Thyroid gland (tissue), 4 donors: Measurements from ENCODE around the gene CLDN24. TPM values are rescaled to one million over a fixed set of nuclear protein-coding genes. Genes with fewer than 3 reads are reported as not detected.

ENCODE experiments used
- DNase-seq, 2 donors: peaks; one replicate each; pipeline ENCODE4 v3.0.0-alpha.2; 2019
- H3K27ac ChIP-seq, 3 donors: fragments of 200-600 bp; sonication (generic); 1 replicate in 2 of 3; 2 replicates in 1 of 3; pipeline ENCODE4 v1.5.1; 2016 to 2019; ENCODE audit warnings: mild to moderate bottlenecking in 1 of 3, moderate library complexity in 1 of 3
- H3K27me3 ChIP-seq: fragments of 200-600 bp; sonication (generic); one replicate; pipeline ENCODE4 v1.5.1; 2019
- H3K36me3 ChIP-seq, 2 donors: fragments of 200-600 bp; sonication (generic); one replicate each; pipeline ENCODE4 v1.5.1; 2016 to 2019
- H3K4me1 ChIP-seq, 2 donors: fragments of 200-600 bp; sonication (generic); one replicate each; pipeline ENCODE4 v1.5.1; 2017 to 2019
- H3K4me3 ChIP-seq, 3 donors: fragments of 200-600 bp; sonication (generic); replicated peaks in 1 of 3; 1 replicate in 2 of 3; 2 replicates in 1 of 3; pipeline ENCODE4 v1.5.1; 2016; ENCODE audit warnings: mild to moderate bottlenecking in 1 of 3
- H3K9me3 ChIP-seq: fragments of 200-600 bp; sonication (generic); one replicate; pipeline ENCODE4 v1.5.1; 2017
- CTCF ChIP-seq, 6 experiments: fragments of 200-600 bp in 3 of 6; fragments of 450-650 bp in 3 of 6; sonication (generic) in 3 of 6; IDR thresholded peaks; one replicate each; pipeline ENCODE4 v1.5.1; 2016 to 2019; ENCODE audit warnings: antibody characterized with exemption in 6 of 6, mild to moderate bottlenecking in 2 of 6, inconsistent platforms in 1 of 6, moderate library complexity in 1 of 6
- POLR2A ChIP-seq, 2 donors: fragments of 450-650 bp; IDR thresholded peaks; one replicate each; pipeline ENCODE4 v1.6.1; 2017; ENCODE audit warnings: antibody characterized with exemption in 2 of 2, mild to moderate bottlenecking in 2 of 2, moderate library complexity in 1 of 2
- WGBS, 2 donors: methylation state at CpG; one replicate each; pipeline ENCODE4 v1.1.5; 2017; 5-methylcytosine and 5-hydroxymethylcytosine counted together
- intact Hi-C: fragments of 100-400 bp; cut with DNase I; formaldehyde crosslinking; loops from one replicate; pipeline ENCODE4 v1.15.1; 2023
- total RNA-seq, 4 donors: library from RNA; depleted of rRNA; stranded (reverse); fragments of >200 nt; gene quantifications; one replicate each; pipeline ENCODE4 v1.2.3, GENCODE V29; 2016

The CLDN24 gene
- total RNA-seq, 4 donors from 2014 or later, result not detected

DNA sequence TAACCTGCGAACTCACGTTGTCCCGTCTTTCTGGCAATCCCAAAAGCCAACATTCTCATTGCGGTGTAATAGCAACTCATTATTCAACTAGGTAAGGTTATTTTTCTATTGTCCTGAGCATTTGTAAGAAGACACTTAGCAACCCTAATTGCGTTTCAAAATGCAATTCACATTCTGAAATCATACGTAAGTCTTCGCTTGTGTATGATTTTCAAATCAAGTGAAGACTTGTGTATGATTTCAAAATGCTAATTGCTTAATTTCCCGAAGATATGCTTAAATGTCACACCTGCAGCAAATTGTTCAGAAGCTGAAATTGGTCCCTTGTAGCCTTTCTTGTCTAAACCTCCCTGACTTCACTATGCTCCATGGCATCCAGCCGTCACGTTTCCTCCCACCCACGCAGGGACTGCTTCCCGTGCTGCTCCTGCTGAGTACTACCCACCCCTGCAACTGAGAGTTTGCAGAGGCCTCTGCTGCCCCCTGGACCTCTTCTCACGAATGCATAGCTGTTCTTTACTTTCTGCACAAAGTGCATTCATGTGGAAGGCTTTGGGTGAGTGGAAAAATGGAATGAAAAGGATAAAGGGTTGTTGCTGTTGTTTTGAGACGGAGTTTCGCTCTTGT is 40.8 kb upstream of the CLDN24 start:
- no peak overlapping the region for H3K4me3 ChIP-seq
- no peaks in the 10 kb centered on the region for H3K9me3 ChIP-seq
- WGBS, 2 donors, result 61% methylated on average over 15 of the region's 15 CpGs
- TF ChIP-seq POLR2A (IDR thresholded peaks at IDR 0.05) (no peak), CTCF (IDR thresholded peaks at IDR 0.05) (no peak)
- intact Hi-C loops, result no loop called here
- no peak for DNase-seq
- H3K27me3 ChIP-seq, result no peaks in the 10 kb centered on the region
- no peaks in the 10 kb centered on the region for H3K4me1 ChIP-seq
- no peak overlapping the region for H3K27ac ChIP-seq
- H3K36me3 ChIP-seq, result no peaks in the 10 kb centered on the region

GRCh38 chr4:183362036-183362435 is 39.8 kb upstream of the CLDN24 start:
- H3K36me3 ChIP-seq, result no peaks in the 10 kb centered on the region
- no peaks in the 10 kb centered on the region for H3K9me3 ChIP-seq
- DNase-seq, result no peak
- intact Hi-C loops, result no loop called here
- no peak for TF ChIP-seq CTCF (IDR thresholded peaks at IDR 0.05)
- no peak for TF ChIP-seq POLR2A (IDR thresholded peaks at IDR 0.05)
- H3K27me3 ChIP-seq, result no peaks in the 10 kb centered on the region
- H3K4me3 ChIP-seq, result no peak overlapping the region
- WGBS, 2 donors, result 88 to 89% methylated on average over 4 of the region's 4 CpGs
- no peak overlapping the region for H3K27ac ChIP-seq
- H3K4me1 ChIP-seq, result no peaks in the 10 kb centered on the region

- H3K36me3 ChIP-seq, result no peaks in the 10 kb centered on the region
- H3K27me3 ChIP-seq, result no peaks in the 10 kb centered on the region
- no peak overlapping the region for H3K27ac ChIP-seq
- no peak overlapping the region for H3K4me3 ChIP-seq
- WGBS, 2 donors, result 74 to 79% methylated on average over 11 of the region's 11 CpGs
- intact Hi-C loops, result no loop called here
- DNase-seq, result no peak
- TF ChIP-seq CTCF (IDR thresholded peaks at IDR 0.05) (no peak), POLR2A (IDR thresholded peaks at IDR 0.05) (no peak)
- no peaks in the 10 kb centered on the region for H3K4me1 ChIP-seq
- H3K9me3 ChIP-seq, result no peaks in the 10 kb centered on the region
Observed at GRCh38 chr4:183360161-183360919, 38.1 kb upstream of the CLDN24 start.

GRCh38 chr4:183358215-183358755 is 36.1 kb upstream of the CLDN24 start:
- no peaks in the 10 kb centered on the region for H3K36me3 ChIP-seq
- no peaks in the 10 kb centered on the region for H3K9me3 ChIP-seq
- 91 to 95% methylated on average over 13 of the region's 13 CpGs for WGBS, 2 donors
- intact Hi-C loops, result no loop called here
- H3K4me3 ChIP-seq, result no peak overlapping the region
- TF ChIP-seq POLR2A (IDR thresholded peaks at IDR 0.05) (no peak), CTCF (IDR thresholded peaks at IDR 0.05) (no peak)
- H3K4me1 ChIP-seq, result no peaks in the 10 kb centered on the region
- no peak overlapping the region for H3K27ac ChIP-seq
- no peaks in the 10 kb centered on the region for H3K27me3 ChIP-seq
- no peak for DNase-seq
